ENCODE data around the gene PAX2.
A peak's percentile ranks its signal among the peaks of the same experiment; 100 is the strongest.

PAX2 gene

GRCh38 chr10:100825325-100825875 lies 80.0 kb downstream of the PAX2 start:
- DNase-seq, result no peak

- peak; percentile 3 for DNase-seq
Observed at GRCh38 chr10:100826031-100826651, 80.8 kb downstream of the PAX2 start.

GRCh38 chr10:100826661-100826982 lies 81.2 kb downstream of the PAX2 start:
- DNase-seq, result no peak

- peak; percentile 6 for DNase-seq
Observed at GRCh38 chr10:100826983-100827818, 81.8 kb downstream of the PAX2 start.

GRCh38 chr10:100827819-100828737 lies 82.7 kb downstream of the PAX2 start:
- DNase-seq, result no peak

- DNase-seq, result no peak
Observed at GRCh38 chr10:100828738-100829096, 83.3 kb downstream of the PAX2 start.

GRCh38 chr10:100829097-100829870 lies 83.9 kb downstream of the PAX2 start:
- no peak for DNase-seq

- no peak for DNase-seq
Observed at GRCh38 chr10:100829933-100830727, 84.7 kb downstream of the PAX2 start.

GRCh38 chr10:100830728-100831111 lies 85.3 kb downstream of the PAX2 start:
- DNase-seq, result no peak

GRCh38 chr10:100831742-100832141 lies 86.4 kb downstream of the PAX2 start:
- no peak for DNase-seq

GRCh38 chr10:100835810-100836209 lies 90.4 kb downstream of the PAX2 start:
- DNase-seq, result no peak

GRCh38 chr10:100836891-100837290 lies 91.5 kb downstream of the PAX2 start:
- no peak for DNase-seq

GRCh38 chr10:100837300-100837699 lies 91.9 kb downstream of the PAX2 start:
- no peak for DNase-seq

GRCh38 chr10:100838986-100839385 lies 93.6 kb downstream of the PAX2 start:
- DNase-seq, result no peak

- DNase-seq, result no peak
Observed at GRCh38 chr10:100841528-100841927, 96.1 kb downstream of the PAX2 start.

GRCh38 chr10:100847440-100847839 lies 102.1 kb downstream of the PAX2 start:
- no peak for DNase-seq

GRCh38 chr10:100848770-100849169 lies 103.4 kb downstream of the PAX2 start:
- DNase-seq, result no peak

- DNase-seq, result no peak
Observed at GRCh38 chr10:100858261-100858660, 112.9 kb downstream of the PAX2 start.

GRCh38 chr10:100858747-100859483 lies 113.5 kb downstream of the PAX2 start:
- DNase-seq, result no peak

- no peak for DNase-seq
Observed at GRCh38 chr10:100859484-100859763, 114.0 kb downstream of the PAX2 start.

- no peak for DNase-seq
Observed at GRCh38 chr10:100863433-100863832, 118.1 kb downstream of the PAX2 start.
